Putamen (tissue), 1 donor: Measurements from ENCODE around the gene DOC2A.
A peak's percentile ranks its signal among the peaks of the same experiment; 100 is the strongest.

Source experiments
- DNase-seq: peaks from one replicate; pipeline ENCODE4 v3.0.0-alpha.2; 2016; ENCODE audit warnings: low spot score

Gene DOC2A

GRCh38 chr16:29989111-29989858 is 21.5 kb downstream of the DOC2A start:
- no peak for DNase-seq

DNA sequence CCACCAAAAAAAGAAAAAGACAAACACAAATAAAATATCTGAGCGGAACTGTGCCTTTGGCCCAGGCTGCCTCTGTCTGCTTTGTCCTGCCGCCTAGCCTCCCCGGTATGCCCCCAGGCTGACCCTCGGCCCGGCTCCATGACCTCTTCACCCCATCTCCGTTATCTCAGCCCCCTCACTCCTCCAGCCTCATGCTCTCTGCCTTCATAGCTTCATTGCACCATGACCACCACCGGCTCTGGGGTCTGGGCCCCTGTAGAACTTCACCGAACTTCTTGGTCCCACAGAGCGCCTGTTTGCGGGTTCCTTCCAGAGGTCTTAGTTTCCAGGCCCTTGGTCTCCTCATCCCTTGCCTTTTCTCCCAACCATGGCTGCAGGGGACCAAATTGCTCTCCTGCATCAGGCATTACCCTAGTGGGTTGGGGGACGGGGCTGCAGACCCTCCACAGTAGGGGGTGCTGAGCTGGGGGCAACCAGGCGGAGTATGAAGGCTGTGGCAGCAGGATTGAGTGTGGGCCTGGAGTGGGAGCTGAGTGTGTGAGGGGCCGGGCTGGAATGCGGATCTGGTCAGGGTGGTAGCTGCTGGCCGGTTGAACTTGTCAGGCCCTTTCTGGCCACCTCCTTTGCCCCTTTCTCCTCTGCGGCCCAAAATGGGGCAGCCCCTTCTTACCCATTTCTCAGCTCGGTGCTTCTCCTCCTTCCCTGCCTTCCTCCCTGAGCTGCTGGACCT is 22.3 kb downstream of the DOC2A start:
- no peak for DNase-seq

GRCh38 chr16:29987371-29988085 is 23.3 kb downstream of the DOC2A start:
- no peak for DNase-seq

GRCh38 chr16:29986931-29987330 is 23.9 kb downstream of the DOC2A start:
- no peak for DNase-seq

- DNase-seq: no peak
These were observed 24.6 kb downstream of the DOC2A start for GRCh38 chr16:29986231-29986630.

GRCh38 chr16:29985271-29985811 is 25.5 kb downstream of the DOC2A start:
- no peak for DNase-seq

GRCh38 chr16:29984764-29985147 is 26.1 kb downstream of the DOC2A start:
- DNase-seq: no peak

DNA sequence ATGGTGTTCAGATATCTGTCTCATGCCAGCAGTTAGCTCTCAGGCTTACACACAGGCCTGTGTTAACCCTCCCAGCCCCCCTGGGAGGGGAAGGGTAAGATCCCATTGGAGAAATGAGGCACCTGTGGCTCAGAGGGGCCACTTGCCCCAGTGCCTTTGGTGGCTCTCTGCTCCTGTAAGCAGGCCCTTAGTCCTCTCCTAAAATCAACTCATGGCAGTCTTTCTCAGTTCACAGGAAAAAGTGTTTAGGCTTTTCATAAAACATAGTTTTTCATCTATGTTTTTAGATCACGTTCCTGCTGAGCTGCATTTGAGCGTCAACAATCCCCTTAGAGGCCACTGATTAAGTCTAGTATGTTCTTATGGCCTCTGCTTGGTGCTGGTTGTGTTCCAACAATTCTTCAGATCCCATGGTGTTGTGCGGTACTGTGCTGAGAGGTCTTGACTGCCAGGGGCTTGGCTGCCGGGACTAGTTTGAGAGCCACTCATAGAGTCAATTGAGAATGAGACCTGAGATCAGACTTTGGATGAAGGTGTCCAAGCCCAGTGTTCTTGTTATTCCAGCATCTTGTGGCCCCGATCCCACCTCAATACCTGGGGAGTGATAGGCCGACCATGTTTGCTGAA is 26.6 kb downstream of the DOC2A start:
- DNase-seq: no peak

DNA sequence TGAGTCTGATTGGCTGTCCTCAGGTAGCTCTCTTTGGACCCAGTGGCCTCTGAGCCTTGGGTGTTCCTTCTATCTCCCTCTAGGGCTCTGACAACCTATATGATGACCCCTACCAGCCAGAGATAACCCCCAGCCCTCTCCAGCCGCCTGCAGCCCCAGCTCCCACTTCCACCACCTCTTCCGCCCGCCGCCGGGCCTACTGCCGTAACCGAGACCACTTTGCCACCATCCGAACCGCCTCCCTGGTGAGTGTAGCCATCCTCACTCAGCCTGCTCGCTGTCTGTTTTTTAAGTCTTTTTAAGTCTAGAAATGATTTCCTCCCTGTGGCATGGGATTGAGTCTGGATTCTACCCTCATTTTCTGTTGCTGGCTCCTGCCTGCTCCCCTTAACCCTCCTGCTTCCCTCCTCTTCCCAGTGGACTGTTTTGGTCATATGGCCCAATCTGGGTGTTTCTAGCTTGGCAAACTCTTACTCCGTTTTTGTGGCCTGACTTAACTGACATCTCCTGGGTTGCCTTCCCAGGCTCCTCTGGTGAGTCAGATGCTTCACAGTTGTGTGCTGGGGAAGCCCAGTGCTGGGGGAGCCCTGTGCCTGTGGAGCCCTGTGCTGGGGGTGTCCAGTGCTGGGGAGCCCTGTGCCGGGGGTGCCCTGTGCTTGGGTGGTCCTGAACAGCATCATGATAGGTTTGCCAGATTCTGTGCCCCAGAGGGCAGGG is 27.2 kb downstream of the DOC2A start:
- DNase-seq: no peak

- no peak for DNase-seq
These were observed 28.0 kb downstream of the DOC2A start for GRCh38 chr16:29982560-29983419.

GRCh38 chr16:29978564-29979270 is 32.1 kb downstream of the DOC2A start:
- DNase-seq: no peak

GRCh38 chr16:29978081-29978480 is 32.7 kb downstream of the DOC2A start:
- DNase-seq: no peak

- DNase-seq: no peak
These were observed 33.6 kb downstream of the DOC2A start for GRCh38 chr16:29977063-29977825.

DNA sequence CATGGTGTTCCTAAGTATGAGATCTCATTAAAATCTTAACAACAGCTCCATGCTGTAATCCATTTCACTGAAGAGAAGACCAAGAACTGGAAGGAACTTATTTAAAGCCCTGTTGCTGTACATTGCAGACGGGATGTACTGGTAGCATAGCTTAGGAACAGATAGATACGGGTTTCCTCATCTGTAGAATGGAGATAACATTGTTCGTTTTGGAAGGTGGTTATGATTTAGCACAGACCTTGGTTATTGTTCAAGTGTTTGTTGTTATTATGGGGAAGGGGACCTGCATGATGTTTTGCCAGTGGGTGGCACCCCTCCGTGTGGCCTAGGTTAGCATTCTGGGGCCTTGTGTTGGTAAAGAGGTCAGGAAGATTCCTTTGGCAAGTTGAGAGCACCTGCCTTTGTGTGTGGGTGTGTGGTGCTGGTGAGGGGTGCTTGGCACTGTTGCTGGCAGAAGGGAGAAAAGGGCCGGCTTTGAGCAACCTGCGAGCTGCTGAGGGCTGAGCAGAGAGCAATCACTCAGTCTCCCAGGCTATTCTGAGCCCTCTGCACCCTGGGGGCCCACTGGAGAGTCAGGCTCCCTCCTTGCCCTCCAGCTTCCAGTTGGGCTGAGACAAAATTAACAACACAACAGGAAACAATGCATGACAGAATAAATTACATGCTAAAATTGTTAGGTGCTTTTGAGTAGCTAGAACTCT is 34.9 kb downstream of the DOC2A start:
- no peak for DNase-seq

DNA sequence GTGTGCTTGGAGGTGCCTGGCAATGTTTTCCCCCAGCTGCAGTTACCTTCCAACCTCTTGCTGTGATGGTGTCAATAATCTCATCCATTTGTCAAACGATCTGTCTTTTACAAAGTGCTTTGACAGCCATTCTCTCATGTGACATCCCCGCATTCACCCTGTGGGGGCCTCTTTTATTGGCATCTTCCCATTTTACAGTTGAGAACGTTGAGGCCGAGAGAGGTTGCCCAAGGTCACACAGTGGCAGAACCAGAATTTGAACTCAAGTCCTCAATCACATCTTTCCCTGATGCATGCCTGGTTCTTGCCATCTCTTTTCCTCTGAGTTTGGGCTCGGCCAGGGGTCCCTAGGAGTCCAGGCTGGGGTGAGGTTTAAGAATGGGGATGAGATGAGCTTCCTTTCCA is 35.7 kb downstream of the DOC2A start:
- no peak for DNase-seq

GRCh38 chr16:29974291-29975133 is 36.3 kb downstream of the DOC2A start:
- no peak for DNase-seq

- DNase-seq: peak; percentile 99
These were observed 37.2 kb downstream of the DOC2A start, which contains the start of gene TAOK2 for GRCh38 chr16:29973384-29974246. Gene TAOK2, plus strand, starts transcription at chr16:29973868. Its CDS starts 3,905 bp downstream, at chr16:29977773.
